Progenitor cell of endocrine pancreas (in vitro differentiated cells): ENCODE measurements around the gene RHEX. TPM values are rescaled to one million over a fixed set of nuclear protein-coding genes. Genes with fewer than 3 reads are reported as not detected.
"Not testable (repeated sequence)": the region's sequence is repeated elsewhere in the genome, so short reads cannot be mapped to it uniquely, and the experiment has no call there.

ENCODE experiments used
- DNase-seq: peaks from one replicate; pipeline ENCODE4 v3.0.0; 2021; ENCODE audit warnings: low spot score; ENCODE audit not compliant: unreplicated experiment
- H3K27ac Mint-ChIP-seq: 2 replicates; pipeline ENCODE4 v1.8.0; 2021; ENCODE audit warnings: mild to moderate bottlenecking, moderate library complexity, mixed read lengths
- H3K27me3 Mint-ChIP-seq: 2 replicates; pipeline ENCODE4 v1.8.0; 2021; ENCODE audit warnings: mixed read lengths
- H3K36me3 Mint-ChIP-seq: 2 replicates; pipeline ENCODE4 v1.8.0; 2022; ENCODE audit warnings: mixed read lengths; ENCODE audit not compliant: insufficient read depth
- H3K4me1 Mint-ChIP-seq: 2 replicates; pipeline ENCODE4 v1.8.0; 2021; ENCODE audit warnings: low read depth, mixed read lengths
- H3K4me3 Mint-ChIP-seq: 2 replicates; pipeline ENCODE4 v1.8.0; 2021; ENCODE audit warnings: low read depth, mild to moderate bottlenecking, moderate library complexity, mixed read lengths
- H3K9me3 Mint-ChIP-seq: 2 replicates; pipeline ENCODE4 v1.8.0; 2021; ENCODE audit warnings: low read depth, mixed read lengths
- total RNA-seq: library from RNA; stranded (reverse); gene quantifications from 2 replicates; pipeline ENCODE4 v1.2.1, GENCODE V29; 2021
- TF ChIP-seq, protein P1 (sequence below): fragments of 200-600 bp; sonication (generic); IDR thresholded peaks from one replicate; pipeline ENCODE4 v1.5.0; 2021; ENCODE audit warnings: antibody characterized with exemption, mild to moderate bottlenecking; ENCODE audit not compliant: unreplicated experiment

The RHEX gene
- total RNA-seq, 1 donor from 2014 or later, result not detected

- peaks cover 13% of the 10 kb centered on the region for H3K4me1 Mint-ChIP-seq
- peaks cover 5% of the 10 kb centered on the region for H3K9me3 Mint-ChIP-seq
- peaks cover 6% of the 10 kb centered on the region for H3K27me3 Mint-ChIP-seq
- DNase-seq, result no peak
- no peak overlapping the region for H3K4me3 Mint-ChIP-seq
- H3K27ac Mint-ChIP-seq, result no peak overlapping the region
- TF ChIP-seq, protein P1, sequence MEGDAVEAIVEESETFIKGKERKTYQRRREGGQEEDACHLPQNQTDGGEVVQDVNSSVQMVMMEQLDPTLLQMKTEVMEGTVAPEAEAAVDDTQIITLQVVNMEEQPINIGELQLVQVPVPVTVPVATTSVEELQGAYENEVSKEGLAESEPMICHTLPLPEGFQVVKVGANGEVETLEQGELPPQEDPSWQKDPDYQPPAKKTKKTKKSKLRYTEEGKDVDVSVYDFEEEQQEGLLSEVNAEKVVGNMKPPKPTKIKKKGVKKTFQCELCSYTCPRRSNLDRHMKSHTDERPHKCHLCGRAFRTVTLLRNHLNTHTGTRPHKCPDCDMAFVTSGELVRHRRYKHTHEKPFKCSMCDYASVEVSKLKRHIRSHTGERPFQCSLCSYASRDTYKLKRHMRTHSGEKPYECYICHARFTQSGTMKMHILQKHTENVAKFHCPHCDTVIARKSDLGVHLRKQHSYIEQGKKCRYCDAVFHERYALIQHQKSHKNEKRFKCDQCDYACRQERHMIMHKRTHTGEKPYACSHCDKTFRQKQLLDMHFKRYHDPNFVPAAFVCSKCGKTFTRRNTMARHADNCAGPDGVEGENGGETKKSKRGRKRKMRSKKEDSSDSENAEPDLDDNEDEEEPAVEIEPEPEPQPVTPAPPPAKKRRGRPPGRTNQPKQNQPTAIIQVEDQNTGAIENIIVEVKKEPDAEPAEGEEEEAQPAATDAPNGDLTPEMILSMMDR, result no peak
- H3K36me3 Mint-ChIP-seq, result peaks cover 2% of the 10 kb centered on the region
Measured at GRCh38 chr1:206058927-206059292, 5.9 kb downstream of the RHEX start.

DNA sequence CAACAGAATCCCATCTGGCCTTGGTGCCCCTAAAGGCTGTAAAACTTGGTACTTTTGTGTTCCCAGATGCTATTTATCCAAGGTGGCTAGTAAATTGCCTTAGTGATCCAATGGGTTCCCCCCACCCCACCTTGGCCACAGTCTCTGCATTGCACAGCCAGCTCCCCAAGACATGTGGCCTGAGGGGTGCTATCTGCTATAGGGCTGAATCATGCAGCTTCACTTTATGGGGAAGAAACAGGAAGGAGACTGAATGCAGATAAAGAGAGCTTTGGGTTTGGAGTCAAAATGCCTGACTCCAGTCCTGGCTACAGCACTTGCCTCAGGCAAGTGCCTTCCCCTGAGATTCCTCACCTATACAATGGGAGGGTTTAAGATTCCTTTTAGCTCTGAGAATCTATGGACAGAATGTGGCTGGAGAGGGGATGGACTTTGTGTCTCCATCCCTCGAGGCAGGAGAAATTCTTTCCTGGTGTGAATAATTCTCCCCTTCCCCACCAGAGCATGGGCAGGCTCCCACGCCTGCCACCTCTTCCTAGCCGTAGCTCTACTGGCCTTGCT lies 6.5 kb downstream of the RHEX start:
- Mint-ChIP-seq H3K4me3 (no peak overlapping the region), H3K4me1 (peaks cover 13% of the 10 kb centered on the region), H3K27me3 (peaks cover 6% of the 10 kb centered on the region), H3K9me3 (peaks cover 5% of the 10 kb centered on the region), H3K27ac (no peak overlapping the region), H3K36me3 (peaks cover 2% of the 10 kb centered on the region)
- DNase-seq, result no peak
- TF ChIP-seq, protein P1, result no peak

GRCh38 chr1:206060844-206061243 lies 7.9 kb downstream of the RHEX start:
- Mint-ChIP-seq H3K9me3 (peaks cover 5% of the 10 kb centered on the region), H3K27ac (no peak overlapping the region), H3K36me3 (peaks cover 2% of the 10 kb centered on the region), H3K4me3 (no peak overlapping the region), H3K27me3 (peaks cover 6% of the 10 kb centered on the region), H3K4me1 (peaks cover 4% of the 10 kb centered on the region)
- DNase-seq, result no peak
- TF ChIP-seq, protein P1, result no peak

DNA sequence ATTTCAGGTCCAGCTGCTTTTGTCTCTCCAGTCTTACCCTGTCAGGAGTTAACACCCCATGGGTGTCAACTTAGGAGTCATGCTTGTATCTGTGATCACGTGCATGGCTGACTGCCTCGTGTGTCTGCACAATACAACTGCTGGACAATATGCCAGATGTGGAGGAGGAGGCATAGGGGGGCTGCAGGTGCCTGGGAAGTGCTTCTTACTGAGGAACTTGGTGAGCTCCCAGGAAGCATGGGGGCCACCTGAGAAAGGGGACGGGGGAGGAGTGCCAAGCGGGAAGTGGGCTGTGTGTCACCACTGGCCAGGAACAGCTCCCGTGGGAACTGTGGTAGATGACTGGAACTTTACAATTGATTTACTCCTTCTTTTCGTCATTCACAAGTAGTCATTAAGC lies 9.5 kb downstream of the RHEX start:
- Mint-ChIP-seq H3K4me1 (peaks cover 10% of the 10 kb centered on the region), H3K27ac (no peak overlapping the region), H3K36me3 (peaks cover 2% of the 10 kb centered on the region), H3K4me3 (no peak overlapping the region), H3K9me3 (peaks cover 5% of the 10 kb centered on the region), H3K27me3 (peaks cover 6% of the 10 kb centered on the region)
- TF ChIP-seq, protein P1, result no peak
- no peak for DNase-seq

DNA sequence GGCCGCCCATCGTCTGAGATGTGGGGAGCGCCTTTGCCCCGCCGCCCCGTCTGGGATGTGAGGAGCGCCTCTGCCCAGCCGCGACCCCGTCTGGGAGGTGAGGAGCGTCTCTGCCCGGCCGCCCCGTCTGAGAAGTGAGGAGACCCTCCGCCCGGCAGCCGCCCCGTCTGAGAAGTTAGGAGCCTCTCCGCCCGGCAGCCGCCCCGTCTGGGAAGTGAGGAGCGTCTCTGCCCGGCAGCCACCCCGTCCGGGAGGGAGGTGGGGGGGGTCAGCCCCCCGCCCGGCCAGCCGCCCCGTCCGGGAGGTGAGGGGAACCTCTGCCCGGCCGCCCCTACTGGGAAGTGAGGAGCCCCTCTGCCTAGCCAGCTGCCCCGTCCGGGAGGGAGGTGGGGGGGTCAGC lies 11.0 kb downstream of the RHEX start:
- not testable (repeated sequence) for H3K4me3 Mint-ChIP-seq, H3K9me3 Mint-ChIP-seq, DNase-seq, H3K27ac Mint-ChIP-seq, H3K36me3 Mint-ChIP-seq, H3K27me3 Mint-ChIP-seq
- peaks cover 14% of the 10 kb centered on the region for H3K4me1 Mint-ChIP-seq

DNA sequence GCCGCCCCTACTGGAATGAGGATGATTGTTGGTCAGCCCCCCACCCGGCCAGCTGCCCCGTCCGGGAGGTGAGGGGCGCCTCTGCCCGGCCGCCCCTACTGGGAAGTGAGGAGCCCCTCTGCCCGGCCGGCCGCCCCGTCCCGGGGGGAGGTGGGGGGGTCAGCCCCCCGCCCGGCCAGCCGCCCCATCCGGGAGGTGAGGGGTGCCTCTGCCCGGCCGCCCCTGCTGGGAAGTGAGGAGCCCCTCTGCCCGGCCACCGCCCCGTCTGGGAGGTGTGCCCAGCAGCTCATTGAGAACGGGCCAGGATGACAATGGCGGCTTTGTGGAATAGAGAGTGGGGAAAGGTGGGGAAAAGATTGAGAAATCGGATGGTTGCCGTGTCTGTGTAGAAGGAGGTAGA lies 11.5 kb downstream of the RHEX start:
- H3K9me3 Mint-ChIP-seq, H3K4me3 Mint-ChIP-seq, H3K27me3 Mint-ChIP-seq, H3K27ac Mint-ChIP-seq, H3K36me3 Mint-ChIP-seq, DNase-seq: not testable (repeated sequence)
- H3K4me1 Mint-ChIP-seq, result peaks cover 14% of the 10 kb centered on the region
